K562 (cell line): ENCODE results near the gene PRCC. TPM values are rescaled to one million over a fixed set of nuclear protein-coding genes. Genes with fewer than 3 reads are reported as not detected.
A peak's percentile ranks its signal among the peaks of the same experiment; 100 is the strongest.

Experiments used
- ARNT ChIP-seq, 2 experiments: fragments of 450-650 bp; IDR thresholded peaks; 2 replicates each; pipeline ENCODE4 v1.6.1; 2016; ENCODE audit warnings: mild to moderate bottlenecking in 1 of 2
- BMI1 ChIP-seq: fragments of 150-350 bp; IDR thresholded peaks from 2 replicates; pipeline ENCODE4 v1.6.1; 2014; ENCODE audit warnings: low read length
- CEBPB ChIP-seq: fragments of 450-650 bp; IDR thresholded peaks from 2 replicates; pipeline ENCODE4 v1.6.1; 2016; ENCODE audit warnings: missing genetic modification characterization, missing compliant biosample characterization
- CHD7 ChIP-seq: fragments of 200-600 bp; sonication (generic); IDR thresholded peaks from one replicate; pipeline ENCODE4 v1.6.1; 2012; ENCODE audit warnings: mild to moderate bottlenecking, low read depth, low read length, inconsistent platforms
- DACH1 ChIP-seq: fragments of 450-650 bp; IDR thresholded peaks from 2 replicates; pipeline ENCODE4 v1.6.1; 2018; ENCODE audit not compliant: partially characterized antibody
- FOXA1 ChIP-seq: fragments of 450-650 bp; IDR thresholded peaks from 2 replicates; pipeline ENCODE4 v1.6.1; 2016; ENCODE audit warnings: mild to moderate bottlenecking, borderline replicate concordance
- GTF2E2 ChIP-seq: fragments of 200-800 bp; sonication (Bioruptor generic); IDR thresholded peaks from 2 replicates; pipeline ENCODE4 v1.6.1; 2016; ENCODE audit warnings: missing genetic modification characterization, missing compliant biosample characterization
- GTF2F1 ChIP-seq: IDR thresholded peaks from 2 replicates; pipeline ENCODE4 v1.6.1; 2011; ENCODE audit warnings: low read depth, low read length, improper control_type of control experiment
- PHF8 ChIP-seq: fragments of 200-600 bp; sonication (generic); IDR thresholded peaks from 2 replicates; pipeline ENCODE4 v1.6.1; 2012; ENCODE audit warnings: mixed run types, mild to moderate bottlenecking, inconsistent platforms, low read length, moderate library complexity, borderline replicate concordance
- RAD21 ChIP-seq, 2 experiments: fragments of 250-450 bp in 1 of 2; fragments of 450-650 bp in 1 of 2; sonication (Bioruptor Pico) in 1 of 2; formaldehyde crosslinking in 1 of 2; IDR thresholded peaks in 1 of 2; conservative IDR thresholded peaks in 1 of 2; 2 replicates each; pipeline versions ENCODE4 v1.4.0 to v1.8.0; 2020 to 2022; ENCODE audit warnings: mild to moderate bottlenecking in 2 of 2, moderate library complexity in 1 of 2
- SRSF9 ChIP-seq: fragments of 200-400 bp; formaldehyde crosslinking; IDR thresholded peaks from 2 replicates; pipeline ENCODE4 v1.6.1; 2017; ENCODE audit warnings: low read depth, low read length, borderline replicate concordance
- ZNF644 ChIP-seq: fragments of 200-800 bp; sonication (Bioruptor generic); IDR thresholded peaks from 2 replicates; pipeline ENCODE4 v1.6.1; 2016; ENCODE audit warnings: low read depth, missing genetic modification characterization, missing compliant biosample characterization
- polyA plus RNA-seq, 8 experiments: library from polyadenylated mRNA; depleted of rRNA in 4 of 8; stranded (reverse) in 5 of 8; unstranded in 3 of 8; fragments of >200 nt; fragmentation: Nextera tagmentation in 2 of 8; fragmentation: Illumina TruSeq in 1 of 8; extraction: Ambion mirVana in 2 of 8; extraction: Trizol in 1 of 8; gene quantifications; 2 replicates each; pipeline versions ENCODE4 v1.2.1 to v1.2.3, GENCODE V29; 2011 to 2014; ENCODE audit warnings: inconsistent platforms in 1 of 8, missing spikeins in 1 of 8
- total RNA-seq, 7 experiments: library from RNA; depleted of rRNA in 6 of 7; stranded (reverse); fragments of >200 nt in 6 of 7; fragmentation: Illumina TruSeq in 2 of 7; extraction: Trizol in 2 of 7; gene quantifications; 2 replicates each; pipeline versions ENCODE4 v1.2.1 to v1.2.3, GENCODE V29; 2011 to 2021; ENCODE audit warnings: low replicate concordance in 1 of 7
- TF ChIP-seq, protein P1 (sequence below): fragments of 450-650 bp; conservative IDR thresholded peaks from 2 replicates; pipeline ENCODE4 v1.6.1; 2016; ENCODE audit warnings: missing genetic modification characterization, low read depth, mild to moderate bottlenecking, missing compliant biosample characterization, moderate library complexity
- TF ChIP-seq, protein P2 (sequence below): fragments of 450-650 bp; formaldehyde crosslinking; IDR thresholded peaks from 2 replicates; pipeline ENCODE4 v1.4.0; 2022; ENCODE audit warnings: mild to moderate bottlenecking, moderate library complexity

PRCC gene
- total and polyA plus RNA-seq, 9 of the 15 experiments (the other 6 are each of a cell fraction or from before 2014, with no cell fraction given): 23.9 to 201 (median 41.1) TPM

DNA sequence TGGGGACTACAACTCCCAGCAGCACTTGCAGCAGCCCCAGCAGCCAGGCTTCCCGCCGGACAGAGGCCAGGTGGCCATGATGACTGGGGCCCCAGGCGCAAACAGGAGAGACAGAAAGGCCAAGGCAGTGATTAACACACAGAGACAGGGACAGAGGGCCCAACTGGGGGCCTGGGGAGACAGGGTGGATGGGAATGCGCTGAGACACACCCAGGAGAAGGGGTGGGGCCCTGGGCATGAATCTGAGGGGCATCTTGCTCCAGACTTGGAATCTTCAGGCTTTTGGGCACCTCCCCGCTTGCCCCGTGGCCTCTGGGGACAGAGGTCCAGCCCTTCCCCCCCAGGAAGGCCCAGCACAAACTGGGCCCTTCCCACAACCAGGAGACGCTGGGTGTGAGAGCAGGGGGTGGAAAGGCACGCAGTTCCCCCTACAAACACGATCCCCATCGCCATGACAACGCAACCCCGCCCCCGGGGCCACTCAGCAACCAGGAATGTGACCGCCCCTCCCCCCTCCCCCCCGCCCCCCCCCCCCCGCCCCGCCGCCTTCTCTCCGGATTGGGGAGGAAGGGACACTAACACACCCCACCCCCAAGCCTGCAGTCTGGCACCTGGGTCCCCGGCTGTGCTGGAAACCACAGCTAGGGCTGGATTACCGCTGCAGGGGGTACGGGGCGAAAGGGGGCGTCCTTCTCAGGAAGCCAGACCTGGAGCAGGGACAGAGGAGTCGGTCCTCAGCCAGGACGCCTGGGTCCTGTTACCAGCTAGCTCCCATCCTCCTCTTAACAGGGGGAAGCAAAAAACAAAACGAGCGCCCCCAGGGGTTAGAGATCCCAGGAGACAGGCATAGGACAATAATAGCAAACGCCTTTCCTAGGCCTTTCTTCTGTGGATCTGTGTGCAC, 20.4 kb upstream of the PRCC start (continued):
- TF ChIP-seq CHD7 (no peak), GTF2F1 (no peak), GTF2E2 (no peak), CEBPB (tag) (no peak), PHF8 (peak; percentile 44; the same call in 1 of the 2 replicates), FOXA1 (no peak), SRSF9 (no peak), BMI1 (peak; percentile 84), ZNF644 (tag) (peak; percentile 37; the same call in 1 of the 2 replicates), ARNT (IDR thresholded peaks at IDR 0.05) (no peak), DACH1 (no peak), RAD21 (CRISPR knock-in tag; conservative IDR thresholded peaks at IDR 0.05 in 1 of 2, IDR thresholded peaks at IDR 0.05 in 1 of 2) (no peak)
- TF ChIP-seq, protein P1, sequence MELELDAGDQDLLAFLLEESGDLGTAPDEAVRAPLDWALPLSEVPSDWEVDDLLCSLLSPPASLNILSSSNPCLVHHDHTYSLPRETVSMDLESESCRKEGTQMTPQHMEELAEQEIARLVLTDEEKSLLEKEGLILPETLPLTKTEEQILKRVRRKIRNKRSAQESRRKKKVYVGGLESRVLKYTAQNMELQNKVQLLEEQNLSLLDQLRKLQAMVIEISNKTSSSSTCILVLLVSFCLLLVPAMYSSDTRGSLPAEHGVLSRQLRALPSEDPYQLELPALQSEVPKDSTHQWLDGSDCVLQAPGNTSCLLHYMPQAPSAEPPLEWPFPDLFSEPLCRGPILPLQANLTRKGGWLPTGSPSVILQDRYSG (tag): no peak
- TF ChIP-seq, protein P2, sequence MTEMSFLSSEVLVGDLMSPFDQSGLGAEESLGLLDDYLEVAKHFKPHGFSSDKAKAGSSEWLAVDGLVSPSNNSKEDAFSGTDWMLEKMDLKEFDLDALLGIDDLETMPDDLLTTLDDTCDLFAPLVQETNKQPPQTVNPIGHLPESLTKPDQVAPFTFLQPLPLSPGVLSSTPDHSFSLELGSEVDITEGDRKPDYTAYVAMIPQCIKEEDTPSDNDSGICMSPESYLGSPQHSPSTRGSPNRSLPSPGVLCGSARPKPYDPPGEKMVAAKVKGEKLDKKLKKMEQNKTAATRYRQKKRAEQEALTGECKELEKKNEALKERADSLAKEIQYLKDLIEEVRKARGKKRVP (CRISPR knock-in tag): 0 out of 2 replicates have a peak, but pooled peaks have one; percentile 24
